ENCODE measurements around the gene F2RL2. TPM values are rescaled to one million over a fixed set of nuclear protein-coding genes. Genes with fewer than 3 reads are reported as not detected.
"Not testable (repeated sequence)": the region's sequence is repeated elsewhere in the genome, so short reads cannot be mapped to it uniquely, and the experiment has no call there.

F2RL2 gene
- polyA plus RNA-seq, 3 donors = 0.05 to 0.07 TPM; not detected in 1

- 47 to 93% (median 63%) methylated on average over 4 of the region's 4 CpGs for WGBS, 3 donors
- H3K27ac ChIP-seq (ENCODE audit: low read depth, low read length) = no peak overlapping the region
Measured at GRCh38 chr5:76634661-76635060, 11.5 kb upstream of the F2RL2 start.

GRCh38 chr5:76626738-76627137, 3.5 kb upstream of the F2RL2 start:
- WGBS, 3 donors = 50 to 82% (median 51%) methylated on average over 6 of the region's 6 CpGs
- H3K27ac ChIP-seq (ENCODE audit: low read depth, low read length) = no peak overlapping the region

- WGBS, 3 donors = 33 to 68% (median 34%) methylated on average over 8 of the region's 8 CpGs
- no peak overlapping the region for H3K27ac ChIP-seq (ENCODE audit: low read depth, low read length)
Measured at GRCh38 chr5:76625087-76625815, 2.0 kb upstream of the F2RL2 start.

- 73 to 93% (median 74%) methylated on average over 5 of the region's 5 CpGs for WGBS, 3 donors
- no peak overlapping the region for H3K27ac ChIP-seq (ENCODE audit: low read depth, low read length)
Measured at GRCh38 chr5:76622076-76622475, 1.1 kb downstream of the F2RL2 start.

GRCh38 chr5:76620166-76620565, 3.0 kb downstream of the F2RL2 start:
- 93 to 98% (median 94%) methylated on average over 5 of the region's 5 CpGs for WGBS, 3 donors
- H3K27ac ChIP-seq (ENCODE audit: low read depth, low read length) = no peak overlapping the region

- H3K27ac ChIP-seq (ENCODE audit: low read depth, low read length) = no peak overlapping the region
- 90 to 92% (median 91%) methylated on average over 4 of the region's 4 CpGs for WGBS, 3 donors
Measured at GRCh38 chr5:76617675-76618074, 5.5 kb downstream of the F2RL2 start.

GRCh38 chr5:76617229-76617628, 6.0 kb downstream of the F2RL2 start:
- H3K27ac ChIP-seq (ENCODE audit: low read depth, low read length) = no peak overlapping the region
- WGBS, 3 donors = 54 to 92% (median 91%) methylated on average over 4 of the region's 4 CpGs

- 82 to 86% (median 84%) methylated on average over 2 of the region's 2 CpGs for WGBS, 3 donors
- H3K27ac ChIP-seq (ENCODE audit: low read depth, low read length) = no peak overlapping the region
Measured at GRCh38 chr5:76616206-76616605, 7.0 kb downstream of the F2RL2 start.

GRCh38 chr5:76615759-76616158, 7.4 kb downstream of the F2RL2 start:
- 81 to 90% (median 84%) methylated on average over 2 of the region's 2 CpGs for WGBS, 3 donors
- H3K27ac ChIP-seq (ENCODE audit: low read depth, low read length) = no peak overlapping the region

- 74 to 95% (median 76%) methylated on average over 5 of the region's 5 CpGs for WGBS, 3 donors
- no peak overlapping the region for H3K27ac ChIP-seq (ENCODE audit: low read depth, low read length)
Measured at GRCh38 chr5:76612942-76613341, 10.3 kb downstream of the F2RL2 start.

- WGBS, 3 donors = 80 to 90% (median 89%) methylated on average over 1 of the region's 1 CpG
- no peak overlapping the region for H3K27ac ChIP-seq (ENCODE audit: low read depth, low read length)
Measured at GRCh38 chr5:76610196-76610595, 13.0 kb downstream of the F2RL2 start.

- H3K27ac ChIP-seq (ENCODE audit: low read depth, low read length) = no peak overlapping the region
- 46 to 71% (median 53%) methylated on average over 4 of the region's 4 CpGs for WGBS, 3 donors
Measured at GRCh38 chr5:76608833-76609232, 14.4 kb downstream of the F2RL2 start.

- no peak overlapping the region for H3K27ac ChIP-seq (ENCODE audit: low read depth, low read length)
- 38 to 76% (median 40%) methylated on average over 9 of the region's 9 CpGs for WGBS, 3 donors
Measured at GRCh38 chr5:76607353-76607871, 15.8 kb downstream of the F2RL2 start.

- 86 to 91% (median 87%) methylated on average over 2 of the region's 2 CpGs for WGBS, 3 donors
- H3K27ac ChIP-seq (ENCODE audit: low read depth, low read length) = no peak overlapping the region
Measured at GRCh38 chr5:76606701-76607100, 16.5 kb downstream of the F2RL2 start.

GRCh38 chr5:76604838-76605237, 18.4 kb downstream of the F2RL2 start:
- no peak overlapping the region for H3K27ac ChIP-seq (ENCODE audit: low read depth, low read length)
- 76 to 92% (median 83%) methylated on average over 2 of the region's 2 CpGs for WGBS, 3 donors

GRCh38 chr5:76603991-76604390, 19.2 kb downstream of the F2RL2 start:
- WGBS, 3 donors = 69 to 90% (median 76%) methylated on average over 1 of the region's 1 CpG
- not testable (repeated sequence) for H3K27ac ChIP-seq (ENCODE audit: low read depth, low read length)

GRCh38 chr5:76602094-76602726, 21.0 kb downstream of the F2RL2 start:
- 79 to 89% (median 81%) methylated on average over 2 of the region's 2 CpGs for whole genome bisulfite sequencing, 3 donors
- H3K27ac ChIP-seq (ENCODE audit: low read depth, low read length) = no peak overlapping the region

GRCh38 chr5:76601470-76601869, 21.7 kb downstream of the F2RL2 start:
- H3K27ac ChIP-seq (ENCODE audit: low read depth, low read length) = no peak overlapping the region
- WGBS, 3 donors = 26 to 39% (median 28%) methylated on average over 3 of the region's 3 CpGs

- 76 to 80% (median 79%) methylated on average over 4 of the region's 4 CpGs for WGBS, 3 donors
- no peak overlapping the region for H3K27ac ChIP-seq (ENCODE audit: low read depth, low read length)
Measured at GRCh38 chr5:76600716-76601115, 22.5 kb downstream of the F2RL2 start.

GRCh38 chr5:76598531-76598930, 24.7 kb downstream of the F2RL2 start:
- WGBS, 3 donors = 91 to 96% (median 96%) methylated on average over 2 of the region's 2 CpGs
- no peak overlapping the region for H3K27ac ChIP-seq (ENCODE audit: low read depth, low read length)
